Cardiac septum (tissue), 1 donor: ENCODE data around the gene DNAH10. TPM values are rescaled to one million over a fixed set of nuclear protein-coding genes. Genes with fewer than 3 reads are reported as not detected.
"Not testable (repeated sequence)": the region's sequence is repeated elsewhere in the genome, so short reads cannot be mapped to it uniquely, and the experiment has no call there.

ENCODE experiments used
- DNase-seq: peaks from one replicate; pipeline ENCODE4 v3.0.0-alpha.2; 2020; ENCODE audit warnings: low spot score
- intact Hi-C: fragments of 100-400 bp; cut with DNase I; formaldehyde crosslinking; loops from one replicate; pipeline ENCODE4 v1.14.0; 2022
- total RNA-seq: library from RNA; stranded (reverse); fragmentation: NEBNext Ultra II Directional; extraction: Animal tissue kit (Norgen Biotek cat#: 25700); gene quantifications from one replicate; pipeline ENCODE4 v1.2.1, GENCODE V29; 2021
- donor health status: DM: no; HTN: no; CAD: no.

The DNAH10 gene
- total RNA-seq, 1 donor from 2014 or later: 0.73 TPM

DNA sequence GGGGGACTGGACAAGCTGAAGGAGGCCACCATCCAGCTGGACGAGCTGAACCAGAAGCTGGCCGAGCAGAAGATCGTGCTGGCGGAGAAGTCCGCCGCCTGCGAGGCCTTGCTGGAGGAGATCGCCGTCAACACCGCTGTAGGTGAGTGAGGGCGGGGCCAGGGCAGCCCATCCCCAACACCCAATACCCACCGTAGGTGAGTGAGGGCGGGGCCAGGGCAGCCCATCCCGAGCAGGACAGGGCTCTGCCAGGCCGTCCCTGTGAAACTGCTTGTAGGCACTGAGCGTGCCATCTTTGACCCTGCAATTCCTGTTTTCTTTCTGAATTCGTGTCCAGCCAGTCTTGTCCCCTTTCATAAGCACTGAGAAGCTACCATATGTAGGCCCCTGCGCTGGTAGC lies 136.6 kb downstream of the DNAH10 start:
- no peak for DNase-seq
- intact Hi-C loops: no loop called here

DNA sequence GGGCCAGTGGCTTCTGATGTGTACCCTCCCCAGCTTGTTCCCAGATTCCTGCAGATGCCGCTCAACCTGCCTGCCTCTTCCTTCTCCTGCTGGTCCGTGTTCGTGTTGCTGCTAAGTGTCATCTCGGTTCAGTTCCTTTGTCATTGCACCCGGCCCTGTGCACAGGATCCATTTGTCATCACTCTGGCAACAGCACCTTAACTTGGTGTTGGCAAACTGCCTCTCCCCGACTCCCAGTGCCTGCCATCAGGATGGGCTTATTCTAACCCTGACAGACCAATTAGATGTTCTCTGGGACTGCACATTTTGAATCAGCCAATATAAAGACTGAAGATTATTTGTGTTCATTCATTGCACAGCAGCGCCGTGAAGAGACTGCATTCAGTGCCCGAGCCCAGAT lies 137.3 kb downstream of the DNAH10 start:
- intact Hi-C loops: no loop called here
- no peak for DNase-seq

DNA sequence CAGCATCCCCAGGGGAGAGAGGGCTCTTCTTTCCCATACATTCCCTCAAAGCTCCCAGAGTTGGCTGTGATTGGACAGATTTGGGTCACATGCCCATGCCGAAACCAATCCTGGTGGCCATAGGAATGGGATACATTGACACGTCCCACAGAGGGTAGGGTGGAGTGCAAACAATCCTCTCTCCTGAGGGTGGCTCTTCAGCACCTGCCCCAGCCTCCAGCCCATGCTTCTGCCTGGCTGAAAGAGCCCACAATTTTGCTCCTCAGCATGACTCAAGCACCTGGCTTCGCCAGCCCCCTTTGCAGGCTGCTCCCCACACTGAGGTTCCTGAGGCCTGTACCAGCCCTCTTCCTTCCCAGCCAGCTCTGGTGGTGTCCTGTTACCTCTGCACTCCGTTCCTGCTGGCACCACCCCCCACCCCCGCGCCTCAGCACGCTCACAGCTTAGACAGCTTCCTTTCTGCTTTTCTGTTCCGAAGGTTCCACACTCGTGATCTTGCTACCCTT lies 138.8 kb downstream of the DNAH10 start:
- intact Hi-C loops: loop anchor here (10.0 kb wide), 1 partner anchor 124 kb away; no protein-coding TSS in a partner anchor
- peak; percentile 64 for DNase-seq

DNA sequence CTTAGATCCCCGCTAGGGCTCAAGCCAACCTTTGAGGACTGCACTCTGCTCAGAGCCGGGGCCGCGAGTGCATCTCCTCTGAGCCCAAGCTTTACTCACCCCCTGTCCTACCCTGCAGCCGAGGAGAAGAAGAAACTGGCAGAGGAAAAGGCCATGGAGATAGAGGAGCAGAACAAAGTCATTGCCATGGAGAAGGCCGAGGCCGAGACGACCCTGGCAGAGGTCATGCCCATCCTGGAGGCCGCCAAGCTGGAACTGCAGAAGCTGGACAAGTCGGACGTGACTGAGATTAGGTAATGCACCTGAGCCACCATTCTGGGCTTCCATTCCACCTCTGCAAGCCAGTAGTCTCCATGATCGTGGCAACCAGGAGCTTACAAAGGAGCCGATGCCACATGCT lies 140.7 kb downstream of the DNAH10 start:
- intact Hi-C loops: loop anchor here (10.0 kb wide), 1 partner anchor 122 kb away; no protein-coding TSS in a partner anchor
- DNase-seq: peak; percentile 72

DNA sequence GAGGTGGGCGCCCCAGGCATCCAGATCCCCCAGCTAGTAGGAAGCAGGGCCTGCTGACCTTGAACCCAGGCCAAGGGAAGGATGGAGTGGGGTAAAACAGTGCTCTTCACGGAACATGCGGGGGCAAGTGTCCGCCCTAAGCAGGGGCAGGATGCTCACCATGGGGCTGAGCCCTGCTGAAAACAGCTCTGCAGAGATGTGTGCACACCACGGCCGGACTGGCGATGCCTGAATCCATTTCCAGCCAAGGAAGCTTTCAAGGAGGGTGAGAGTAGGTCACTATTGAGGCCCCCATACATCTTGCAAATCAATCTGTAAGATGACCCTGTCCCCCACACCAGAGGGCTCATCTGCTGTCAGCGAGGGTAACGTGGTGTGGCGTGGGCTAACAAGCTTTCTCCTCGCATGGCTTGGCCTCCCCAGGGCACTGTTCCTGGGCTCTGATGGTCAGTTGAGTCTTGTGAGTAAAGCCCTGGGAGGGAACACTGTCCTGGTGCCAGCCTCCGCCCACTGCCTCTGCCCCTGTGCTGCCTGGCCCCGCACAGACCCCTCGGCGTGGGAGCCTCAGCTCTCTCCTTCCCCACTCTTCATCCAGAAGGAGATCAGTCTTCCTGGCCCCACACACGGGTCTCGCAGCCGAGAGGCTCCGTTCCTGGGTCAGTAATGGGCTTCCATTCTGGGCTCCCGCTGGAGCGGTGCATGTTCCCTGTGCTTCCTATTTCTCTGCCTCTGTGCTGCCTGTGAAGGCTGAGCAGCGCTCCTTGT lies 141.4 kb downstream of the DNAH10 start:
- intact Hi-C loops: loop anchor here (2.0 to 10.0 kb wide), 2 partner anchors 81 to 121 kb away; no protein-coding TSS in a partner anchor
- peak; percentile 31 for DNase-seq

DNA sequence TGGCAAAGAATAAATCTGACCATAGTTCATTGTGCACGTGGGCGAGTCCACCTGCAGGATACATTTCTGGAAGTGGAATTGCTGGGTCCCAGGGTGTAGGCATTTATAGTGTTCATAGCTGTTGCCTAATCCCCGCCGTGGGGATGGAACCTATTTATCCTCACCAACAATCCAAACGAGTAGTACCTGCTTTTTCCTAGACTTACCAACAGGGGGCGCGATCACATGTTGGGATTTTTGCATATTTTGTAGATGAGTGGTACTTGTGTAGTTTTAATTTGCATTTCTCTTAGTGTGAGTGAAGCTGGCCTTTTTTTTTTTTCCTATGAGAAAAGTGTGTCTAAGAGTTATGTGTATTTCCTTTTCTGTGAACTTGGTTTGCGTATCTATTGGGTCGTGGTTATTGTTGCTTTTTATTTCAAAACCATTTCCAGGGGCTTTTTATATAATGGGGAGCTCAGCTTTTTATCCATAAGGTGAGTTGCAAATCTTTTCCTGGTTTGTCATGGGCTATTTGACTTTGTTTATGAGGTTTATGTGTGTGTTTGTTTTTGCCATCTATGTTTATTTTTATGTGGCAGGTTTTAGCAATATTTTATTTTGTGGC lies 143.3 kb downstream of the DNAH10 start:
- intact Hi-C loops: loop anchor here (2.0 to 10.0 kb wide), 2 partner anchors 79 to 119 kb away; no protein-coding TSS in a partner anchor
- DNase-seq: peak; percentile 74

DNA sequence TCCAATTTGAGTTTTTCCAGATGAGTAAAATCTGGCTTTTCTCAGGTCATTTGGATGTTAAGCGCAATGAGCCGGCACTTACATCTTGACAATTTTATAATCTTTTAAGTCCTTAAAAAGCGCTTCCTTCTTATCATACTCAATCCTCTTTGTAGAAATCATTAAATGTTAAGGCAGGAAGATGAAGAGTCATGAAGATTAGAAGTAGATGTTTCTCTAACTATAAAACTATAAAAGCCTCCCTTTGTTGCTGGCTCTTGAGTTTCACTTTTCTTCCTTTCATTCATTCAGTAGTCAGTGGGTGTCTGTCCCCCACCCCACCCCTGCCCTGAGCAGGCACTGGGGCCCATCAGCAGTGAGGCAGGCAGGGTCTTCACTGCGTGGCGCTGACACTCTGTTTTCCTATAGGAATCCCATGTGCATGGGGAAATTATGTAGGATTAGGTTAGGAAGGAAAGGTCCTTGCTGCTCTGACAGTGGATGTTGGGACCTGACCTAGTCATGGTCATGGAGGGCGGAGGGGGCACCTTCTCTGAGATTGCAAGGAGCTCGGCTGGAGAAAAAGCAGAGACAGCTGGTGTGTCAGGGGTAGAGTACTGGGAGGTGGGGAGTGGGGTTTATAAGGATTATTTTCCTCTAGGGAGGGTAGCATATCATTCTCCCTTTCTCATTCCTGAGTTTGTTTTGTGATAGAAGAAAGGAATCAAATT lies 144.8 kb downstream of the DNAH10 start:
- intact Hi-C loops: loop anchor here (10.0 kb wide), 1 partner anchor 118 kb away; no protein-coding TSS in a partner anchor
- DNase-seq: no peak

DNA sequence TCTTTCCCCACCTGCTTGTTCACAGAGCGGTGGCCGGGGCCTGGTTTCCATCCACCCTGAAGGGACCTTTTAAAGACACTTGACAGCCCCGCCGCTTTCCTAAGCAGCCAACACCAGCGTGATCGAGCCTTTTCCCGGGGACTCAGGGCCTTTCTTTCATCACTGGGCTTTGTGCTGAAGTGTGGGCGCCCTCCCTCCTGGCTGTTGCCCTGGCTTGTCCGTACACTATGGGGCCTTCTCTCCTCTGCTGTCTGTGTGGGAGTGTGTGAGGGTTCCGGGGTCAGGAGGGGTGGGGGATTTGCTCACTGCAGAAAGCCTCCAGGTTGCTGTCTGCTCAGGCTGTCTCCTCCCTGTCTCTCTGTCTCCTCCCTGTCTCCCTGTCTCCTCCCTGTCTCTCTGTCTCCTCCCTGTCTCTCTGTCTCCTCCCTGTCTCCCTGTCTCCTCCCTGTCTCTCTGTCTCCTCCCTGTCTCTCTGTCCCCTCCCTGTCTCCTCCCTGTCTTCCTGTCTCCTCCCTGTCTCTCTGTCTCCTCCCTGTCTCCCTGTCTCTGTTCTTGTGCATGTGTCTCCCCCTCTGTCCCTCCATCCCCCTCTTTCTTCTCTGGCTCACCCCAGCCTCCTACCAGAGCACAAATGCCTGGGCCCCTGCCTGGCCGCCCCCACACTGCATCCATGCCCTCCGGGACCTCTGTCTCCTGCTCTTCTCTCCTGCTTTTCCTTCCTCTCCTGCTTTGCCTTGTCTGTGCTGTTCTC lies 145.8 kb downstream of the DNAH10 start:
- intact Hi-C loops: loop anchor here (10.0 kb wide), 1 partner anchor 117 kb away; no protein-coding TSS in a partner anchor

DNA sequence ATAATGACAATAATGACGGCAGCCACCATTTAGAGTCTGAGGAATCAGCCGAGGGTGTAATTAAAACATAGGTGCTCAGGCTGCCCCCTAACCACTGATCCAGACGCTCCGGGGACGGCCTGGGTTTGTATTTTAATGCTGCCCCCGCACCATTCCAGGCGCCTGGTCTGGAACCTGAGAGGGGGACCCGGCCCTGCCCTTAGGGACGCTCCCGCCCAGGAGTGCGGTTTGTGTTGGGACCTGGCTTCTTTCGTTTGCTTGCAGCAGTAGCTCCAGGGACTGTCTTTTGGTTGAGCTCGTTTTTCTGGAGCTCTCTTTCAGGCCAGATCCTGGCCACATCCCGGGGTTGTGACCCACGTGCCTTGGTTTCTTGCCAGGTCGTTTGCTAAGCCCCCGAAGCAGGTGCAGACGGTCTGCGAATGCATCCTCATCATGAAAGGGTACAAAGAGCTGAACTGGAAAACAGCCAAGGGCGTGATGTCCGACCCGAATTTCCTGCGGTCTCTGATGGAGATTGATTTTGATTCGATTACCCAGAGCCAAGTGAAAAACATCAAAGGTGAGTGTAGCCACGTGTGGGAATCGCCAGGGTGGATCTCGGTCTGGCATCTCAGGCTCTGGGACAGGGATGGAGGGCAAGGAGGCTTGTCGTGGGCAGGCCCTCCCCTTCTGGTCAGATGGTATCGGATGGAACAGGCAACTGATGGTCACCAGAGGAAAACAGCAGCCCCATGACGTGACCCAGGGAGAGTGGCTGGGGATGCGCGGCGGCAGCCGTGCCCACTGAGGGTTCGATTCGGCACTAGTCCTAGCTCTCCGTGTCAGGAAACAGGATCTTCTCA lies 147.0 kb downstream of the DNAH10 start:
- peak; percentile 72 for DNase-seq
- intact Hi-C loops: loop anchor here (10.0 kb wide), 1 partner anchor 116 kb away; no protein-coding TSS in a partner anchor

More for the DNA sequence above, 145.8 kb downstream of the DNAH10 start:
- peak; percentile 65 for DNase-seq

DNA sequence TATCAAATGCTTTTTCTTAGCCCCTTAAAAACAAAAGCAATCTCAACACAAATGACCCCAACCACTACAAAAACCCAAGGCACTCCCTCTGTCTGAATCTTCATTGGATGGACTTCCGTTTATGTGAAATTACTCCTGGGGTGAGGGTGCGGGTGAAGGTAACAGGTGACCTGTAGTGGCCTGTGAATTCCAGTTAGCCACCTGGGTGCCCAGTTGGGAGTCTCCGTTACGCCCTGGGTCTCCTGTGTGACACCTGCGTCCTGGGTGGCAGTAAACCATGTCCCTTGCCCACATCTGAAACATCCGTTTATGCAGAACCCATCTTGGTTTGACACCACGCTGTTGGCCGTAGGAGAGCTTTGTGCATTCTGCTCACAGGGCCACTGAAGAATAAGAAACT lies 148.0 kb downstream of the DNAH10 start:
- intact Hi-C loops: no loop called here
- no peak for DNase-seq

DNA sequence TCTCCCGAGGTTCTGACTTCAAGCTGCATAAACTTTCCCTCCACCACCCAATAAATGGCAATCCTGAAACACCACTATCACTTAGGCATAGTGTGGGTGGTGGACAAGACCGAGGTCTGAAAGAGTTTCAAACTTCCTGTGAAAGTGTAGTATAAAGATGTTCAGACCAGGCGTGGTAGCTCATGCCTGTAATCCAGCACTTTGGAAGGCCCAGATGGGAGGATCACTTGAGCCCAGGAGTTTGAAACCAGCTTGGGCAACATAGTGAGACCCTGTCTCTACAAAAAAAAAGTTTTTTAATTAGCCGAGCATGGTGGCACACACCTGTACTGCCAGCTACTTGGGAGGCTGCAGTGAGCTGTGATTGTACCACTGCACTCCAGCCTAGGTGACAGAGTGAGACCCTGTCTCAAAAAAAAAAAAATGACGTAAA lies 148.7 kb downstream of the DNAH10 start:
- DNase-seq: no peak
- intact Hi-C loops: no loop called here

DNA sequence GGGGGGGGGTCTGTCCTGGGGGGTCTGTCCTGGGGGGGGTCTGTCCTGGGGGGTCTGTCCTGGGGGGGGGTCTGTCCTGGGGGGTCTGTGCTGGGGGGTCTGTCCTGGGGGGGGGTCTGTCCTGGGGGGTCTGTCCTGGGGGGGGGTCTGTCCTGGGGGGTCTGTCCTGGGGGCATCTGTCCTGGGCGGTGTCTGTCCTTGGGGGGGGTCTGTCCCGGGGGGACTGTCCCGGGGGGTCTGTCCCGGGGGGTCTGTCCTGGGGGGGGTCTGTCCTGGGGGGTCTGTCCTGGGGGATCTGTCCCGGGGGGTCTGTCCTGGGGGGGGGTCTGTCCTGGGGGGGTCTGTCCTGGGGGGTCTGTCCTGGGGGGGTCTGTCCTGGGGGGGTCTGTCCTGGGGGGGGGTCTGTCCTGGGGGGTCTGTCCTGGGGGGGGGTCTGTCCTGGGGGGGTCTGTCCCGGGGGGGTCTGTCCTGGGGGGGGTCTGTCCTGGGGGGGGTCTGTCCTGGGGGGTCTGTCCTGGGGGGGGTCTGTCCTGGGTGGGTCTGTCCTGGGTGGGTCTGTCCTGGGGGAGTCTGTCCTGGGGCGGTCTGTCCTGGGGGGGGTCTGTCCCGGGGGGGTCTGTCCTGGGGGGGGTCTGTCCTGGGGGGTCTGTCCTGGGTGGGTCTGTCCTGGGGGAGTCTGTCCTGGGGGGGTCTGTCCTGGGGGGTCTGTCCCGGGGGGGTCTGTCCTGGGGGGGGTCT lies 149.7 kb downstream of the DNAH10 start:
- intact Hi-C loops, DNase-seq: not testable (repeated sequence)

DNA sequence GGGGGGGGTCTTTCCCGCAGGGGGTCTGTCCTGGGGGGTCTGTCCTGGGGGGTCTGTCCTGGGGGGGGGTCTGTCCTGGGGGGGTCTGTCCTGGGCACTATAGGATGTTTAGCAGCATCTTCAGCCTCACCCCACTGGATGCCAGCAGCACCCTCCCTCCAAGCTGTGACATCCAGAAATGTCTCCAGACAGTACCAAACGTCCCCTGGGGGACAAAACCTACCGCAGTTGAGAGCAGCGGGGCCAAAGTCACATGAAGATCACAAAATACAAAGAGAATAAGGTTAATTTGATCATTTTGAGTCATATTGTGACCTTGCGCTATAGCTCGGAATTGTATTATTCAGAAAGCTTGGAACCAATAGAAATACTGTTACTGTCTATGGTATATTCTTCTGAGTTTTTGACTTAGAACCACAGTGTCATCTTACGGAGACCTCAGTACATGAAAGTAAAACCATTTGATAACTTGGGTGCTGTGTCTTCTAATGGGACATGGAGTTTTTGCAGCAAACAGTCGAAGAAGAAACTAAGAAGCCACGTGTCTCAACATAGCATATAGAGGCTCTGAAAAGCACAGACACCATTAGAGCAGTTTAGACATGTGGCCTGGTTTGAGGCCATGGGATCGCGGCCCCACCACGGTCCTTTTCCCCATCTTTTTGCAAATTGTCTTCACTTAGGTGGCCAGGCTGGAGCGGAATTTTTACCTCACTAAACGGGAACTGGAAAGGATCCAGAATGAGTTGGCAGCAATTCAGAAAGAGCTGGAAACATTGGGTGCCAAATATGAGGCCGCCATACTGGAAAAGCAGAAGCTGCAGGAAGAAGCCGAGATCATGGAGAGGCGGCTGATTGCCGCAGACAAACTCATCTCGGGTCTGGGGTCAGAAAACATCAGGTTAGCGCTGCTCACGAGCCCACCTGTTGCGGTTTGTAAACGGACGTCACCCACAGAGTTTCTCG lies 150.6 kb downstream of the DNAH10 start:
- intact Hi-C loops: no loop called here
- DNase-seq: no peak

DNA sequence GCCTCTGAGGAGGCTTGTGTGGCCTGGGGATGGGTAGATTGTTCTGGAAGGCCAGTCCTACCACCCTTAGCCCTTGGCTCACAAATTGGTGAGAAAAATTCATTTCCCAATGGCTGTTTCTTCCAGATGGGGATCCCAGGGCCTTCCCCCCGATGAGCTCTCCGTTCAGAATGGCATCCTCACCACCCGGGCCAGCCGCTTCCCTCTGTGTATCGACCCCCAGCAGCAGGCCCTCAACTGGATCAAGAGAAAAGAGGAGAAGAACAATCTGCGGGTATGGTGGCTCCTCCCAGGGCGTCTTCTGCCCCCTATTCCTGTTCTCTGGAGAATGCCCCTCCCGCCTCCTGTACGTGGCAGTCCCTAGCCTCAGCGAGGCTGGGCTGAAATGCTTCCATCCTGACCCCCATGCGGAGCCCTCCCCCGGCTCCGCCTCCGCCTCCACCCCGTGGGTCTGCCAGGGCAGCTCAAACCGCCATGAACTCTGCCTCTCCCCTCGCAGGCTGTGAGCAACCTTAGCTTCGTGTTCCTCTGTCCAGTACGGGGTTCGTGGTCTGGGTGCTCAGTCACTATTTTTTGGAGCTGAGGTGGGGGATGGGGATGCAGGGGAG lies 152.7 kb downstream of the DNAH10 start:
- intact Hi-C loops: no loop called here
- no peak for DNase-seq

DNA sequence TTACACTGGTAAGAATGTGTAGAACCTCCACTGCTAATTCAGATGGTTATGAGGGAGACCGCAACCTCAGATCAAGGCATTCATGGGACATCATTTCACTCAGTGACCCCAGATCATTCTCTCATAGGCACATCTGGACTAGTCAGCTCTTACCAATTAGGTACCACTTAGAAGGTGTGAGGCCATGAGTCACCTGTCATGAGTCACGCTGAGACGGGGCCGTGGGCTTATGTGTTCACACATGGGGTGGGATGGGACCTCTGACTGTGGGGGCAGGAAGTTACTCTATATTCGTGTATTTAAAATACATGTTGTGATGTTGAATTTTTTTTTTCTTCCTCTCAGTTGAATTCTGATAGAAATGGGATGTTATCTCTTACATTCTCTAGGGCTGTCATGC lies 154.6 kb downstream of the DNAH10 start:
- no peak for DNase-seq
- intact Hi-C loops: no loop called here

DNA sequence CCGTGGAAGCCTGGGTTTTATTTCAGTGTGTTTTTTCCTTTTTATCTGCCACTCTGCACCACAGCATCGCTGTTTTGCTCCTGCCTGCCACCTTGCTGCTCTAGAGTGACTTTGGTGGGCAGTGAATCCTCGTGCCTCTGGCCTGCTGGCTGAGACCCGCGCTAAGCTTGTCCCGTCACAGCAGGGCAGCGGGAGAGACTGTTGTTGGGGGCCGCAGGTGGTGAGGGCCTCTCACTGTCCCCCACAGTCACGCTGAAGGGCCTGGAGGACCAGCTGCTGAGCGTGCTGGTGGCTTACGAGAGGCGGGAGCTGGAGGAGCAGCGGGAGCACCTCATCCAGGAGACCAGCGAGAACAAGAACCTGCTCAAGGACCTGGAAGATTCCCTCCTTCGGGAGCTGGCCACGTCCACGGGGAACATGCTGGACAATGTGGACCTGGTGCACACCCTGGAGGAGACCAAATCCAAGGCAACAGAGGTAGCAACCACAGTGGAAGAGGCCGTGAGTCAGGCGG lies 155.3 kb downstream of the DNAH10 start:
- intact Hi-C loops: no loop called here
- DNase-seq: no peak
